Neural crest cell (in vitro differentiated cells): ENCODE results near the gene CSMD2. TPM values are rescaled to one million over a fixed set of nuclear protein-coding genes. Genes with fewer than 3 reads are reported as not detected.

Experiments used
- DNase-seq: peaks from one replicate; pipeline ENCODE4 v3.0.0; 2021; ENCODE audit warnings: low read depth, mixed read lengths, low spot score
- H3K27ac Mint-ChIP-seq: one replicate; pipeline ENCODE4 v1.8.0; 2021; ENCODE audit warnings: mild to moderate bottlenecking, mixed read lengths; ENCODE audit not compliant: unreplicated experiment
- H3K27me3 Mint-ChIP-seq: 2 replicates; pipeline ENCODE4 v1.8.0; 2021; ENCODE audit warnings: low read depth, mild to moderate bottlenecking, mixed read lengths
- H3K36me3 Mint-ChIP-seq: 2 replicates; pipeline ENCODE4 v1.8.0; 2021; ENCODE audit warnings: low read depth, mild to moderate bottlenecking, mixed read lengths
- H3K4me1 Mint-ChIP-seq: 2 replicates; pipeline ENCODE4 v1.8.0; 2021; ENCODE audit warnings: mixed read lengths
- H3K4me3 Mint-ChIP-seq: one replicate; pipeline ENCODE4 v1.8.0; 2021; ENCODE audit warnings: mild to moderate bottlenecking, mixed read lengths
- H3K9me3 Mint-ChIP-seq: 2 replicates; pipeline ENCODE4 v1.8.0; 2021; ENCODE audit warnings: mixed read lengths
- total RNA-seq: library from RNA; stranded (reverse); gene quantifications from 2 replicates; pipeline ENCODE4 v1.2.1, GENCODE V29; 2021
- TF ChIP-seq, protein P1 (sequence below): fragments of 200-600 bp; sonication (generic); conservative IDR thresholded peaks from 2 replicates; pipeline ENCODE4 v1.5.0; 2021; ENCODE audit warnings: antibody characterized with exemption, mild to moderate bottlenecking

The CSMD2 gene
- total RNA-seq, 1 donor from 2014 or later: 0.40 TPM

GRCh38 chr1:33586795-33587194 lies 578.2 kb downstream of the CSMD2 start:
- Mint-ChIP-seq H3K4me1 (no peaks in the 10 kb centered on the region), H3K27me3 (peaks cover 5% of the 10 kb centered on the region), H3K4me3 (no peak overlapping the region), H3K9me3 (no peaks in the 10 kb centered on the region), H3K27ac (no peak overlapping the region), H3K36me3 (no peaks in the 10 kb centered on the region)
- no peak for DNase-seq
- TF ChIP-seq, protein P1, sequence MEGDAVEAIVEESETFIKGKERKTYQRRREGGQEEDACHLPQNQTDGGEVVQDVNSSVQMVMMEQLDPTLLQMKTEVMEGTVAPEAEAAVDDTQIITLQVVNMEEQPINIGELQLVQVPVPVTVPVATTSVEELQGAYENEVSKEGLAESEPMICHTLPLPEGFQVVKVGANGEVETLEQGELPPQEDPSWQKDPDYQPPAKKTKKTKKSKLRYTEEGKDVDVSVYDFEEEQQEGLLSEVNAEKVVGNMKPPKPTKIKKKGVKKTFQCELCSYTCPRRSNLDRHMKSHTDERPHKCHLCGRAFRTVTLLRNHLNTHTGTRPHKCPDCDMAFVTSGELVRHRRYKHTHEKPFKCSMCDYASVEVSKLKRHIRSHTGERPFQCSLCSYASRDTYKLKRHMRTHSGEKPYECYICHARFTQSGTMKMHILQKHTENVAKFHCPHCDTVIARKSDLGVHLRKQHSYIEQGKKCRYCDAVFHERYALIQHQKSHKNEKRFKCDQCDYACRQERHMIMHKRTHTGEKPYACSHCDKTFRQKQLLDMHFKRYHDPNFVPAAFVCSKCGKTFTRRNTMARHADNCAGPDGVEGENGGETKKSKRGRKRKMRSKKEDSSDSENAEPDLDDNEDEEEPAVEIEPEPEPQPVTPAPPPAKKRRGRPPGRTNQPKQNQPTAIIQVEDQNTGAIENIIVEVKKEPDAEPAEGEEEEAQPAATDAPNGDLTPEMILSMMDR: no peak

- H3K4me1 Mint-ChIP-seq: no peaks in the 10 kb centered on the region
- no peak overlapping the region for H3K4me3 Mint-ChIP-seq
- H3K36me3 Mint-ChIP-seq: no peaks in the 10 kb centered on the region
- no peak overlapping the region for H3K27ac Mint-ChIP-seq
- H3K27me3 Mint-ChIP-seq: peaks cover 8% of the 10 kb centered on the region
- no peaks in the 10 kb centered on the region for H3K9me3 Mint-ChIP-seq
- TF ChIP-seq, protein P1: no peak
- no peak for DNase-seq
Observed at GRCh38 chr1:33586106-33586505, 578.9 kb downstream of the CSMD2 start.

DNA sequence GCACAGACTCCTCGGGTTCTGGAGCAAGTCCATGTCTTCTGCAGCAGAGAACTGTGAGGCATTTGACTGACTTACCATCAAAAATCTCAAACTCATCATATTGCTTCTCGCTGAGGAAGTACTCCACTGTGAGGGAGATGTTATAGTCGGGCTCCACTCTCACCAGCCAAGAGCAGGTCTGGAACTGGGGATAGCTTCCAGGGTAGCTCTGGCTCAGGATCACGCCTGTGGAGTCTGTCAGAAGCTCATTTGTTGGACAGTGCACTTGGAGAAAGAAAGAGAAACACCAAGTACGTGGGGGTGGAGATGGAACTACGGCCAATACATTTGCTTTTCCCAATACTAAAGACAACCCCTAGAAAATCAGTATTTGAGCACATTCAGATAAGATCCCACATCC lies 581.5 kb downstream of the CSMD2 start:
- H3K4me3 Mint-ChIP-seq: no peak overlapping the region
- TF ChIP-seq, protein P1: no peak
- no peak overlapping the region for H3K27ac Mint-ChIP-seq
- H3K36me3 Mint-ChIP-seq: no peaks in the 10 kb centered on the region
- no peak for DNase-seq
- H3K27me3 Mint-ChIP-seq: peaks cover 18% of the 10 kb centered on the region
- H3K9me3 Mint-ChIP-seq: no peaks in the 10 kb centered on the region
- H3K4me1 Mint-ChIP-seq: no peaks in the 10 kb centered on the region

GRCh38 chr1:33578557-33579448 lies 586.2 kb downstream of the CSMD2 start:
- H3K4me1 Mint-ChIP-seq: peaks cover 5% of the 10 kb centered on the region
- H3K27ac Mint-ChIP-seq: no peak overlapping the region
- peaks cover 23% of the 10 kb centered on the region for H3K27me3 Mint-ChIP-seq
- H3K36me3 Mint-ChIP-seq: no peaks in the 10 kb centered on the region
- DNase-seq: no peak
- no peak overlapping the region for H3K4me3 Mint-ChIP-seq
- peaks cover 3% of the 10 kb centered on the region for H3K9me3 Mint-ChIP-seq
- TF ChIP-seq, protein P1: no peak

DNA sequence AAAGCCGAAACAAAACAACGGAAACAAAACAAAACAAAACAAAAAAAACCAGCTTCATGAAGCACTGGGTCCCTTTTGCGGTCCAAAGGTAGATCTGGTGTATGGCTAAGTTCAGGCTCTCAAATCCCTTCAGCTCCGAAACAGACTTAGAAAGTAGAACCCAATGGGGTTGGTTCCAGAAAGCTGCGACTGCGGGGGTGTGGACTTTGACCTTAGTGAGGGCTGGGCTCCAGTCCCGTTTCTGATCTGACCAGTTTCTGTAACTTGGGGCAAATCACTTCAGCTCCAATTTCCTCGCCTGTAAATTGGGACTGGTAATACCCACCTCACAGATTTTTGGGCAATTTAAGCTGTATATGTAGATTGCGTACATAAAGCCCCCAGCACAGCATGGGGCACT lies 587.4 kb downstream of the CSMD2 start:
- no peaks in the 10 kb centered on the region for H3K36me3 Mint-ChIP-seq
- H3K9me3 Mint-ChIP-seq: peaks cover 3% of the 10 kb centered on the region
- H3K27me3 Mint-ChIP-seq: peaks cover 25% of the 10 kb centered on the region
- no peak overlapping the region for H3K27ac Mint-ChIP-seq
- TF ChIP-seq, protein P1: no peak
- DNase-seq: no peak
- H3K4me1 Mint-ChIP-seq: peaks cover 5% of the 10 kb centered on the region
- no peak overlapping the region for H3K4me3 Mint-ChIP-seq
